HG02840 (cell line): ENCODE results near the gene FMN1.

Source experiments
- ATAC-seq: cut with Tn5 transposase; IDR thresholded peaks from one replicate; pipeline ENCODE4 v1.9.1; 2021; ENCODE audit warnings: mild to moderate bottlenecking, moderate library complexity, moderate number of reproducible peaks; ENCODE audit not compliant: unreplicated experiment, low FRiP score

Gene FMN1

GRCh38 chr15:33022629-33023028 lies 171.9 kb downstream of the FMN1 start:
- ATAC-seq: no peak

GRCh38 chr15:33021806-33022389 lies 172.6 kb downstream of the FMN1 start:
- ATAC-seq: no peak

GRCh38 chr15:33019354-33019981 lies 175.0 kb downstream of the FMN1 start:
- ATAC-seq: no peak

GRCh38 chr15:33016405-33017024 lies 178.0 kb downstream of the FMN1 start:
- no peak for ATAC-seq

GRCh38 chr15:33014586-33014985 lies 179.9 kb downstream of the FMN1 start:
- ATAC-seq: no peak

- ATAC-seq: no peak
Observed at GRCh38 chr15:33013827-33014445, 180.6 kb downstream of the FMN1 start.

GRCh38 chr15:33011976-33012375 lies 182.5 kb downstream of the FMN1 start:
- no peak for ATAC-seq

- ATAC-seq: no peak
Observed at GRCh38 chr15:33009603-33010002, 184.9 kb downstream of the FMN1 start.

GRCh38 chr15:33009026-33009425 lies 185.5 kb downstream of the FMN1 start:
- ATAC-seq: no peak

GRCh38 chr15:33008284-33008995 lies 186.1 kb downstream of the FMN1 start:
- no peak for ATAC-seq

- no peak for ATAC-seq
Observed at GRCh38 chr15:33007303-33007855, 187.1 kb downstream of the FMN1 start.

GRCh38 chr15:33005582-33005981 lies 188.9 kb downstream of the FMN1 start:
- ATAC-seq: no peak

- ATAC-seq: no peak
Observed at GRCh38 chr15:33001926-33002325, 192.6 kb downstream of the FMN1 start.

- ATAC-seq: no peak
Observed at GRCh38 chr15:32998979-32999672, 195.4 kb downstream of the FMN1 start.

GRCh38 chr15:32998182-32998581 lies 196.3 kb downstream of the FMN1 start:
- ATAC-seq: no peak

GRCh38 chr15:32994810-32995424 lies 199.6 kb downstream of the FMN1 start:
- ATAC-seq: no peak

GRCh38 chr15:32993285-32993684 lies 201.2 kb downstream of the FMN1 start:
- no peak for ATAC-seq

- ATAC-seq: no peak
Observed at GRCh38 chr15:32991619-32992111, 202.8 kb downstream of the FMN1 start.

- ATAC-seq: no peak
Observed at GRCh38 chr15:32990071-32990470, 204.4 kb downstream of the FMN1 start.
